Measurements from ENCODE around the gene RGS9.
"Not testable (repeated sequence)": the region's sequence is repeated elsewhere in the genome, so short reads cannot be mapped to it uniquely, and the experiment has no call there.

DNA sequence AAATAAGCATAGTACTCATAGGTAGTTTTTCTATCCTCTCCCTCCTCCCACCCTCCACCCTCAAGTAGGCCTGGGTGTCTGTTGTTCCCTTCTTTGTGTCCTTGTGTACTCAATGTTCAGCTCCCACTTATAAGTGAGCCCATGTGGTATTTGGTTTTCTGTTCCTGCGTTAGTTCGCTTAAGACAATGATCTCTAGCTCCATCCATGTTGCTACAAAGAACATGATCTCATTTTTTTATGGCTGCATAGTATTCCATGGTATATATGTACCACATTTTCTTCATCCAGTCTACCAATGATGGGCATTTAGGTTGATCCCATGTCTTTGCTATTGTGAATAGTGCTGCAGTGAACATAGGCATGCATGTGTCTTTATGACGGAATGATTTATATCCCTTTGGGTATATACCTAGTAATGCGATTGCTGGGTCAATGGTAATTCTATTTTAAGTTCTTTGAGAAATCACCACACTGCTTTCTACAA lies 43.6 kb downstream of the RGS9 start:
- not testable (repeated sequence) for TF ChIP-seq POLR2A, EP300, POLR2AphosphoS5 (IDR thresholded peaks at IDR 0.05)
- TF ChIP-seq, protein P1, sequence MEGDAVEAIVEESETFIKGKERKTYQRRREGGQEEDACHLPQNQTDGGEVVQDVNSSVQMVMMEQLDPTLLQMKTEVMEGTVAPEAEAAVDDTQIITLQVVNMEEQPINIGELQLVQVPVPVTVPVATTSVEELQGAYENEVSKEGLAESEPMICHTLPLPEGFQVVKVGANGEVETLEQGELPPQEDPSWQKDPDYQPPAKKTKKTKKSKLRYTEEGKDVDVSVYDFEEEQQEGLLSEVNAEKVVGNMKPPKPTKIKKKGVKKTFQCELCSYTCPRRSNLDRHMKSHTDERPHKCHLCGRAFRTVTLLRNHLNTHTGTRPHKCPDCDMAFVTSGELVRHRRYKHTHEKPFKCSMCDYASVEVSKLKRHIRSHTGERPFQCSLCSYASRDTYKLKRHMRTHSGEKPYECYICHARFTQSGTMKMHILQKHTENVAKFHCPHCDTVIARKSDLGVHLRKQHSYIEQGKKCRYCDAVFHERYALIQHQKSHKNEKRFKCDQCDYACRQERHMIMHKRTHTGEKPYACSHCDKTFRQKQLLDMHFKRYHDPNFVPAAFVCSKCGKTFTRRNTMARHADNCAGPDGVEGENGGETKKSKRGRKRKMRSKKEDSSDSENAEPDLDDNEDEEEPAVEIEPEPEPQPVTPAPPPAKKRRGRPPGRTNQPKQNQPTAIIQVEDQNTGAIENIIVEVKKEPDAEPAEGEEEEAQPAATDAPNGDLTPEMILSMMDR (IDR thresholded peaks at IDR 0.05) = not testable (repeated sequence)

Measured in stomach (tissue), 4 donors.